Bronchus fibroblast of lung (primary cell): ENCODE measurements around the gene POMC. TPM values are rescaled to one million over a fixed set of nuclear protein-coding genes. Genes with fewer than 3 reads are reported as not detected.

ENCODE experiments used
- total RNA-seq: library from RNA; depleted of rRNA; stranded (reverse); fragments of >200 nt; gene quantifications from 2 replicates; pipeline ENCODE4 v1.2.3, GENCODE V29; 2015

POMC gene
- 3.1 and 4.0 TPM in 2 replicates for total RNA-seq

GRCh38 chr2:25168256-25169072 lies at the start of gene POMC:
Gene POMC, minus strand, starts transcription at chr2:25168580. Its CDS starts 3,808 bp downstream, at chr2:25164772.

Other genes with a start within 250 kb of the POMC start
- gene ADCY3, start 248.3 kb downstream of the POMC start, total RNA-seq: 33.0 and 48.3 TPM in 2 replicates
- 1.0 and 2.9 TPM in 2 replicates for gene DNAJC27, start 196.6 kb downstream of the POMC start, total RNA-seq
- 0.15 and 0.50 TPM in 2 replicates for gene EFR3B, start 126.5 kb downstream of the POMC start, total RNA-seq
- gene DNMT3A, start 173.3 kb upstream of the POMC start, total RNA-seq: 10.6 and 13.8 TPM in 2 replicates